CD14-positive monocyte (primary cell): Measurements from ENCODE around the gene GLRX3. TPM values are rescaled to one million over a fixed set of nuclear protein-coding genes. Genes with fewer than 3 reads are reported as not detected.

ENCODE experiments used
- DNase-seq, 3 donors: peaks; one replicate each; pipeline ENCODE4 v3.0.0-alpha.2; 2011 to 2022
- H2AFZ ChIP-seq: 2 replicates; pipeline ENCODE4 v1.6.0; 2012; ENCODE audit warnings: mild to moderate bottlenecking, low read depth, low read length, inconsistent platforms; ENCODE audit not compliant: insufficient read depth, poor library complexity, severe bottlenecking
- H3K27ac ChIP-seq, 2 donors: 1 replicate in 1 of 2; 2 replicates in 1 of 2; pipeline ENCODE4 v1.5.1; 2012 to 2013; ENCODE audit warnings: low read length in 2 of 2, control low read depth in 1 of 2, inconsistent platforms in 1 of 2, low read depth in 1 of 2, mild to moderate bottlenecking in 1 of 2
- H3K27me3 ChIP-seq, 2 donors: one replicate each; pipeline versions ENCODE4 v1.6.0 to v1.6.1; 2011 to 2013; ENCODE audit warnings: low read length in 2 of 2; ENCODE audit not compliant: control insufficient read depth in 2 of 2, insufficient read depth in 2 of 2
- H3K36me3 ChIP-seq, 2 donors: replicated peaks in 1 of 2; 1 replicate in 1 of 2; 2 replicates in 1 of 2; pipeline versions ENCODE4 v1.5.1 to v1.6.1; 2012 to 2013; ENCODE audit warnings: low read length in 2 of 2, control low read depth in 1 of 2, inconsistent platforms in 1 of 2, mild to moderate bottlenecking in 1 of 2; ENCODE audit not compliant: insufficient read depth in 2 of 2, control insufficient read depth in 1 of 2
- H3K4me1 ChIP-seq, 2 donors: 1 replicate in 1 of 2; 2 replicates in 1 of 2; pipeline versions ENCODE4 v1.5.1 to v1.6.1; 2012 to 2013; ENCODE audit warnings: low read length in 2 of 2, control low read depth in 1 of 2, inconsistent platforms in 1 of 2, mild to moderate bottlenecking in 1 of 2, moderate library complexity in 1 of 2; ENCODE audit not compliant: insufficient read depth in 2 of 2, control insufficient read depth in 1 of 2
- H3K4me2 ChIP-seq: replicated peaks from 2 replicates; pipeline ENCODE3; 2012; ENCODE audit warnings: low read length, moderate library complexity, mild to moderate bottlenecking; ENCODE audit not compliant: poor library complexity, severe bottlenecking; ENCODE audit errors: extremely low read depth
- H3K4me3 ChIP-seq, 3 experiments: fragments of 200-600 bp in 1 of 3; sonication (generic) in 1 of 3; replicated peaks in 1 of 3; 1 replicate in 2 of 3; 2 replicates in 1 of 3; pipeline ENCODE4 v1.5.1; 2011 to 2013; ENCODE audit warnings: low read length in 3 of 3, mild to moderate bottlenecking in 3 of 3, control low read depth in 2 of 3, low read depth in 2 of 3, inconsistent platforms in 1 of 3, moderate library complexity in 1 of 3
- H3K79me2 ChIP-seq: 2 replicates; pipeline ENCODE4 v1.6.0; 2012; ENCODE audit warnings: mild to moderate bottlenecking, control low read depth, inconsistent platforms, low read length, moderate library complexity; ENCODE audit not compliant: insufficient read depth
- H3K9ac ChIP-seq: 2 replicates; pipeline ENCODE4 v1.6.0; 2017; ENCODE audit warnings: low read length, mild to moderate bottlenecking; ENCODE audit not compliant: insufficient read depth, poor library complexity, severe bottlenecking
- H3K9me3 ChIP-seq, 2 donors: replicated peaks in 1 of 2; 1 replicate in 1 of 2; 2 replicates in 1 of 2; pipeline versions ENCODE4 v1.5.1 to v1.6.1; 2012 to 2013; ENCODE audit warnings: low read length in 2 of 2, control low read depth in 1 of 2; ENCODE audit not compliant: control insufficient read depth in 1 of 2, insufficient read depth in 1 of 2
- H4K20me1 ChIP-seq: 2 replicates; pipeline ENCODE4 v1.6.0; 2012; ENCODE audit warnings: mild to moderate bottlenecking, low read length, control low read depth, moderate library complexity; ENCODE audit not compliant: insufficient read depth
- H3K27ac Mint-ChIP-seq, 7 donors: one replicate each; pipeline ENCODE4 v1.8.0; 2020; ENCODE audit warnings: mild to moderate bottlenecking in 7 of 7, mixed read lengths in 7 of 7, moderate library complexity in 6 of 7, inconsistent platforms in 2 of 7
- H3K27me3 Mint-ChIP-seq, 3 donors: one replicate each; pipeline ENCODE4 v1.8.0; 2021 to 2022; ENCODE audit warnings: low read depth in 3 of 3, mild to moderate bottlenecking in 3 of 3, mixed read lengths in 3 of 3, moderate library complexity in 3 of 3, inconsistent platforms in 1 of 3
- H3K36me3 Mint-ChIP-seq, 2 donors: one replicate each; pipeline ENCODE4 v1.8.0; 2020; ENCODE audit warnings: mixed read lengths in 2 of 2, inconsistent platforms in 1 of 2, mild to moderate bottlenecking in 1 of 2
- H3K4me1 Mint-ChIP-seq: one replicate; pipeline ENCODE4 v1.8.0; 2020; ENCODE audit warnings: mild to moderate bottlenecking, mixed read lengths
- H3K4me3 Mint-ChIP-seq, 2 donors: one replicate each; pipeline ENCODE4 v1.8.0; 2020; ENCODE audit warnings: mild to moderate bottlenecking in 2 of 2, mixed read lengths in 2 of 2, moderate library complexity in 1 of 2
- H3K9me3 Mint-ChIP-seq, 7 donors: one replicate each; pipeline ENCODE4 v1.8.0; 2020 to 2022; ENCODE audit warnings: mixed read lengths in 7 of 7, mild to moderate bottlenecking in 6 of 7, moderate library complexity in 6 of 7, inconsistent platforms in 2 of 7
- CTCF ChIP-seq: fragments of 200-600 bp; IDR thresholded peaks from one replicate; pipeline ENCODE4 v1.8.0; 2022; ENCODE audit warnings: antibody characterized with exemption, mild to moderate bottlenecking
- WGBS: methylation state at CpG from one replicate; pipeline ENCODE4 v1.1.5; 2013; ENCODE audit warnings: missing lambda C conversion rate; ENCODE audit not compliant: insufficient coverage; 5-methylcytosine and 5-hydroxymethylcytosine counted together
- intact Hi-C, 2 donors: fragments of 100-400 bp; cut with micrococcal nuclease; formaldehyde crosslinking; loops; one replicate each; pipeline versions ENCODE4 v1.15.0 to v1.15.1; 2023
- polyA plus RNA-seq, 3 donors: library from polyadenylated mRNA; depleted of rRNA in 1 of 3; unstranded in 2 of 3; stranded (reverse) in 1 of 3; fragments of 300-500 nt in 2 of 3; fragments of >200 nt in 1 of 3; fragmentation: Illumina TruSeq in 2 of 3; gene quantifications; 1 replicate in 2 of 3; 2 replicates in 1 of 3; pipeline ENCODE4 v1.2.3, GENCODE V29; 2012 to 2021

GLRX3 gene
- polyA plus RNA-seq, 3 donors = 25.3 to 94.1 (median 78.2) TPM

DNA sequence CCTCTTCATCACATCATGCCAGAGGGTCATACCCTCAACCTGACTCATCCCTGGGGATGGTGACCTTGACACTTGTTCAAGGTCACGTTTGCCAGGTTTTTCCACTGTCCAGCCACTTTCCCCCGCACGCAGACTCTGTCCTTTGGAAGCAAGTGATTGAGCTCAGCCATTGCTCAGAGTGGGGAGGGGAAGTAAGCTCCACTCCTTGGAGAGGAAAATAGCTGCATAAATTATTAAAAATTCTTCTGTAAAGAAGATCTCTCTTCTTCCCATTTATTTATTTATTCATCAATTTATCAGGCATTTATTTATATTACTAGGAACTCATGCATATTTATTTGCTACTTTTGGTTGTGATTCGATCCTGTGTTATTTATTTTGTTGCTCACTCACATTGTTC is 88.0 kb downstream of the GLRX3 start:
- no peaks in the 10 kb centered on the region for H3K27me3 ChIP-seq
- no CpG with 5 or more reads among the region's 4 CpGs for WGBS
- H3K9ac ChIP-seq = no peak overlapping the region
- DNase-seq = no peak
- no peaks in the 10 kb centered on the region for H3K36me3 ChIP-seq
- H3K4me1 Mint-ChIP-seq = no peaks in the 10 kb centered on the region
- H2AFZ ChIP-seq = no peak overlapping the region
- H3K4me3 ChIP-seq = no peak overlapping the region
- no peak overlapping the region for H3K27ac ChIP-seq
- H3K27ac Mint-ChIP-seq = no peak overlapping the region
- peaks cover 12 to 35% (median 21%) of the 10 kb centered on the region in 7 donors for H3K9me3 Mint-ChIP-seq
- H3K4me2 ChIP-seq = no peak overlapping the region
- H3K9me3 ChIP-seq = peaks cover 20 to 27% of the 10 kb centered on the region in 2 donors
- no peaks in the 10 kb centered on the region for H3K36me3 Mint-ChIP-seq
- TF ChIP-seq CTCF = no peak
- intact Hi-C loops = no loop called here
- peaks cover 6 to 12% (median 10%) of the 10 kb centered on the region in 3 donors for H3K27me3 Mint-ChIP-seq
- H3K79me2 ChIP-seq = no peaks in the 10 kb centered on the region
- H3K4me1 ChIP-seq = no peaks in the 10 kb centered on the region
- H4K20me1 ChIP-seq = no peaks in the 10 kb centered on the region
- no peak overlapping the region for H3K4me3 Mint-ChIP-seq

- WGBS = 92% methylated on average over 2 of the region's 3 CpGs
- Histone ChIP-seq H3K9me3 (peaks cover 20 to 28% of the 10 kb centered on the region in 2 donors), H3K4me3 (no peak overlapping the region), H3K27ac (no peak overlapping the region), H3K27me3 (no peaks in the 10 kb centered on the region), H3K36me3 (no peaks in the 10 kb centered on the region), H3K4me1 (no peaks in the 10 kb centered on the region), H2AFZ (no peak overlapping the region), H3K9ac (no peak overlapping the region), H3K79me2 (no peaks in the 10 kb centered on the region), H4K20me1 (no peaks in the 10 kb centered on the region), H3K4me2 (no peak overlapping the region)
- H3K4me1 Mint-ChIP-seq = no peaks in the 10 kb centered on the region
- peaks cover 7 to 14% (median 8%) of the 10 kb centered on the region in 3 donors for H3K27me3 Mint-ChIP-seq
- no peak for TF ChIP-seq CTCF
- no peak overlapping the region for H3K4me3 Mint-ChIP-seq
- peak overlapping the region in 1 of 7 donors; percentile 45 for H3K27ac Mint-ChIP-seq
- no peak for DNase-seq
- no peaks in the 10 kb centered on the region for H3K36me3 Mint-ChIP-seq
- peaks cover 13 to 35% (median 21%) of the 10 kb centered on the region in 7 donors for H3K9me3 Mint-ChIP-seq
- intact Hi-C loops = no loop called here
Observed at GRCh38 chr10:130226012-130226411, 89.8 kb downstream of the GLRX3 start.
